ENCODE data around the gene IL22RA2. TPM values are rescaled to one million over a fixed set of nuclear protein-coding genes. Genes with fewer than 3 reads are reported as not detected.

Gene IL22RA2
- total RNA-seq, 6 experiments from 2014 or later, result not detected

DNA sequence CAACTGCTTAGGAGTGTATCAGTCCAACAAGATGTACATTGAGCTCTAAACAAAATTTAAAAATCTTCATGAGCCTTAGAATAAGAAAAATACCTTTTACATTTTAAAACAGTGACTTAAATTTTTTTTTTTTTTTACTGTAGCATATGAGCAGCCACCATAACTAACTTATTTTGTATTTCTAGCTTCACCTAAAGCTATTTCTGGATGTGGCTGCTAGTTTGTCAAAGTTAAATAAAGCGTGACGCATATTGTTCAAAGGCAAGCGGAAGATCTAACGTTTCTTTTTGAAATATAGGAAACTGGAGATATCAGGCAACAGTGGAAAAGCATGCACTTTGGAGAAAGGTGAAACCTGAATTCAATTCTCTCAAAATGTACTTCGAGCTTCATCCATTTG, 3.3 kb upstream of the IL22RA2 start:
- Mint-ChIP-seq H3K36me3 (ENCODE audit: low read depth) (no peaks in the 10 kb centered on the region), H3K9me3 (peaks cover 12% of the 10 kb centered on the region), H3K4me1 (ENCODE audit: low read depth) (no peaks in the 10 kb centered on the region), H3K27me3 (ENCODE audit: insufficient read depth) (peaks cover 2% of the 10 kb centered on the region; the same call in 1 of the 2 replicates), H3K27ac (no peak overlapping the region), H3K4me3 (no peak overlapping the region)
- TF ChIP-seq, protein P1, sequence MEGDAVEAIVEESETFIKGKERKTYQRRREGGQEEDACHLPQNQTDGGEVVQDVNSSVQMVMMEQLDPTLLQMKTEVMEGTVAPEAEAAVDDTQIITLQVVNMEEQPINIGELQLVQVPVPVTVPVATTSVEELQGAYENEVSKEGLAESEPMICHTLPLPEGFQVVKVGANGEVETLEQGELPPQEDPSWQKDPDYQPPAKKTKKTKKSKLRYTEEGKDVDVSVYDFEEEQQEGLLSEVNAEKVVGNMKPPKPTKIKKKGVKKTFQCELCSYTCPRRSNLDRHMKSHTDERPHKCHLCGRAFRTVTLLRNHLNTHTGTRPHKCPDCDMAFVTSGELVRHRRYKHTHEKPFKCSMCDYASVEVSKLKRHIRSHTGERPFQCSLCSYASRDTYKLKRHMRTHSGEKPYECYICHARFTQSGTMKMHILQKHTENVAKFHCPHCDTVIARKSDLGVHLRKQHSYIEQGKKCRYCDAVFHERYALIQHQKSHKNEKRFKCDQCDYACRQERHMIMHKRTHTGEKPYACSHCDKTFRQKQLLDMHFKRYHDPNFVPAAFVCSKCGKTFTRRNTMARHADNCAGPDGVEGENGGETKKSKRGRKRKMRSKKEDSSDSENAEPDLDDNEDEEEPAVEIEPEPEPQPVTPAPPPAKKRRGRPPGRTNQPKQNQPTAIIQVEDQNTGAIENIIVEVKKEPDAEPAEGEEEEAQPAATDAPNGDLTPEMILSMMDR (IDR thresholded peaks at IDR 0.05), result no peak
- no peak for DNase-seq

DNA sequence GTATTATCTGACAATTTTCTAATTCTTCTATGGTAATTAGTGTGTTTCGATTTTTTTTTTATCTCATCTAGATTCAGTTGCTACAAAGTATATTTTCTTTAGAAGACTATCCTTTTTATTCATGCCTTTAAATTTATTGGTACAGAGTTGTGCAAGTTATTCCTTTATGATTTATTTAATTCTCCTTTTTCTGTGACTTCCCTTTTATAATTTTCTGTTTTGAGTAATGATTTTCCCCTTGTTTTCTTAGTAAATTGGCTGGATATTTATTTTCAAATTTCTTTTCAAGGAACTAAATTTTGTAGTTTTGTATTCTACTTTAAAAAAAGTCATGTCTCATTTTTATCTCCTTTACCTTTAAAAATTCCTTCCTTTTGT, 2.4 kb upstream of the IL22RA2 start:
- H3K4me1 Mint-ChIP-seq (ENCODE audit: low read depth), result no peaks in the 10 kb centered on the region
- H3K27ac Mint-ChIP-seq, result no peak overlapping the region
- no peak overlapping the region for H3K4me3 Mint-ChIP-seq
- TF ChIP-seq, protein P1 (IDR thresholded peaks at IDR 0.05), result no peak
- peaks cover 2% of the 10 kb centered on the region; the same call in 1 of the 2 replicates for H3K27me3 Mint-ChIP-seq (ENCODE audit: insufficient read depth)
- no peak for DNase-seq
- H3K36me3 Mint-ChIP-seq (ENCODE audit: low read depth), result no peaks in the 10 kb centered on the region
- H3K9me3 Mint-ChIP-seq, result peaks cover 8% of the 10 kb centered on the region; the same call in 1 of the 2 replicates

DNA sequence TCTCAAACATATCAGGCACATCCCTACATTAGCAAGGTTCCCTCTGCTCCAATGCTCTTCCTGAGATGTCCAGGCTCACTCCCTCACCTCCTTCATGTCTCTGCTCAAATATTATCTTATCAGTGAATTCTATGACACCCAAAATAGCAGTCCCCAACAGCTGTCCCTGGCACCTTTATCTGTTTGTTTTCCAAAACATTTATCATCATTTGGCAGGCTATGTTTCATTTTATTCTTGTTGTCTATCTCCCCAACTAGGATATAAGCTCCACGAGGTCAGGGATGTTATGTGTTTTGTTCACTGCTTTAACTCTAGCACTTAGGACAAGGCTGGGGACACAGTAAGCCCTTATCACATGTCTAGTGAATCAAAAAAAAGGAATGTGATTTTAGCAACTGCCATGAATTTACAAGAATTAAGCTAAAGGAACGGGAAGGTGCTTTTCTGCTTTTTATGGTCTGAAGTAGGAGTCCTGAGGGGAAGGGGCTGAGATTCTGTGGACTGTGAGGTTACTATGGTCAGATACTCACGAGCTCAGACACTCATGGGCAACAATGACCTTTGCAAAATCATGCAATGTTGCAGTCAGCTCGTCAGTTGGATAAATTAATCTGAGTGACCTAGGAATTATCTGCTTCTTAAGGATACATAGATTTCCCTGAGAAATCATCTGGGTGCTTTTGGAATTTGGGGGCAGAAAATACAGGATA, 1.9 kb upstream of the IL22RA2 start:
- no peak for DNase-seq
- Mint-ChIP-seq H3K36me3 (ENCODE audit: low read depth) (no peaks in the 10 kb centered on the region), H3K4me3 (no peak overlapping the region), H3K9me3 (peaks cover 4% of the 10 kb centered on the region; the same call in 1 of the 2 replicates), H3K27me3 (ENCODE audit: insufficient read depth) (peaks cover 6% of the 10 kb centered on the region; the same call in 1 of the 2 replicates), H3K27ac (no peak overlapping the region), H3K4me1 (ENCODE audit: low read depth) (no peaks in the 10 kb centered on the region)
- TF ChIP-seq, protein P1 (IDR thresholded peaks at IDR 0.05), result no peak

DNA sequence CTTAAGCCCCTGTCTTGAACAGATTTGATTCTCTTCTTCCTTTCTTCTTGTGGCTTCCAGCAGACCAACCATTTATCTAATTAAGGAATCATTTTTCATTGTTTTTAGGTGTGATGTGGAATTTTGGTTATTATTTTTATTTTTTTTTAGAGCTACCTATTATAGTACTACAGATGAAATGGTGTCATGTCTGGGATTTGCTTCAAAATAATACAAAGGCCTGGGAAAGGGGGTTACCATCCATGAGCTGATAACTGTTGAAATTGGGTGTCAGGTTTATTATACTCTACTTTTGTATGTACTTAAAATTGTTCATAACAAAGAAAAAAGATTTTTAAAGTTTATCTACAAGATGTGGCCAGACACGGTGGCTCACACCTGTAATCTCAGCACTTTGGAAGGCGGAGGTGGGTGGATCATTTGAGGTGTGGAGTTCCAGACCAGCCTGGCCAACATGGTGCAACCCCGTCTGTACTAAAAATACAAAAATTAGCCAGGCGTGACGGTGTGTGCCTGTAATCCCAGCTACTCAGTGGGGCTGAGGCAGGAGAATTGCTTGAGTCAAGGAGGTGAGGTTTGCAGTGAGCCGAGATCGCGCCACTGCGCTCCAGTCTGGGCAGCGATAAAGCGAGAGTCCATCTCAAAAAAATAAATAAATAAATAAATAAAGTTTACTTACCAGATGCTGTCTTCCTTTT, 561 bp downstream of the IL22RA2 start:
- Mint-ChIP-seq H3K27ac (no peak overlapping the region), H3K36me3 (ENCODE audit: low read depth) (no peaks in the 10 kb centered on the region), H3K9me3 (no peaks in the 10 kb centered on the region), H3K4me3 (no peak overlapping the region), H3K27me3 (ENCODE audit: insufficient read depth) (peaks cover 8% of the 10 kb centered on the region; the same call in 1 of the 2 replicates), H3K4me1 (ENCODE audit: low read depth) (no peaks in the 10 kb centered on the region)
- TF ChIP-seq, protein P1 (IDR thresholded peaks at IDR 0.05), result no peak
- DNase-seq, result no peak

DNA sequence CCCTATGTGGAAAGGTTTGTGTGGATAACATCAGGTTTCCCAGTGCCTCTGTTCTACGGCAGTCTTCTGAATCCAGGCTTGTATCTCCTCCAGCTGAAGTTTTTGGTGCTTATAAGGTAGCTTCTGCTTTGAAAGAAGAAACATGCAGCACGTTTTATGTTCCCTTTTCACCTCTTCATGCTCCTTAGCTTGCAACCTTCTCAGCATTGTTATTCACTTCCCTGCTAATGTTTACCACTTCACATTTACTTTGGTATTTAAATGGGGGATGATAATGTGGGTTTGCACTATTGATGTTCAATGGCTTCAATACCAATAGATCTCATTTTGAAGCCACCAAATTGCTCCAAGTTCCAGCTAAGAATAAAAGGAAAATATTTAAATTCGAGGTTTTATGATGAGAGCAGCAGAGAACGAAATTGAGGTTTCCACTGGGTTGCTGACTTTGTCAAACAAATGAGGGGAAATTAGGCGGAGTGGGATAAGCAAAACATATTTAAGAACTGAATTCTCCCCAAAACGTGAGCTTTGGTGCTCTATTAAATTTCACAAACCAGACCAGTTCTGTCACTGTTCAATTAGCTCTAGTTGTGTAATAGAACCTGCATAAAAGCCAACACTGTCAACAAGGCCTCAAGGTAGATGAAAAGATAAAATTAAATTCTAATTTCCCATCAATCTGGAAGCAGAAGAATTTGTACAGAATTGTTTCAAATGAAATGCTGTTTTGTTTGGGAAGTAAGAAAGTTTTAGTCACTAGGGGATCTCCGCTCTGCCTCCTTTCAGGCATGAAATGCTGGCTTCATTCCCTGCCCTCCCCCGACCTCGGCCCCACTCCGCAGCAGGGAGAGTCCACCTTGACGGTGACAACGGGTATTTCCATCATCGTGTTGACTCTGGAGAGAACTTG, 1.4 kb downstream of the IL22RA2 start:
- Mint-ChIP-seq H3K4me1 (ENCODE audit: low read depth) (no peaks in the 10 kb centered on the region), H3K9me3 (no peaks in the 10 kb centered on the region), H3K27ac (no peak overlapping the region), H3K36me3 (ENCODE audit: low read depth) (no peaks in the 10 kb centered on the region), H3K27me3 (ENCODE audit: insufficient read depth) (peaks cover 11% of the 10 kb centered on the region; the same call in 1 of the 2 replicates), H3K4me3 (no peak overlapping the region)
- DNase-seq, result no peak
- TF ChIP-seq, protein P1 (IDR thresholded peaks at IDR 0.05), result no peak
